ENCODE data around the gene VTI1B. TPM values are rescaled to one million over a fixed set of nuclear protein-coding genes. Genes with fewer than 3 reads are reported as not detected.

VTI1B gene
- total and polyA plus RNA-seq, 4 donors: 26.5 to 76.3 (median 28.9) TPM

DNA sequence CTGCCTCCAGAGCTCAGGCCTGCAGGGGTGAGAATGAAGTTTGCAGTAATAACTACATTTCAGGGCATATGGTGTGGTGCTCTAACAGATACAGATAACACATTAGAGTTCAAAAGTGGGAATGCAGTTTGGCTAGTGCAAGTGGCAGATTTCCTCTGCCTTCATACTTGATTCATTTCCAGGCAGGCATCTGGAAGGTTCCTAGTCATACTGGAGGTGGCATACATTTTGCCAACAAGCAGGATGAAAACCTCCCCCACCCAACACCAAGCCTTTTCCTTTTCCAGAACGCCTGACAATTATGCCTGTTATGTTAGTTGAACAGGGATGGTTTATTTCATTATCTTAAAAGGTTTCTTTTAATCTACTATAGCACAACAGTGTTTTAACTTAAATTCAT, 24.3 kb downstream of the VTI1B start:
- Histone ChIP-seq H3K36me3 (ENCODE audit: control insufficient read depth in 4 of 4, insufficient read depth in 3 of 4, low read depth in 1 of 4, low read length in 3 of 4) (peaks cover 3 to 68% (median 64%) of the 10 kb centered on the region in 4 donors), H3K27ac (ENCODE audit: low read depth in 1 of 2, low read length in 2 of 2) (no peak overlapping the region), H3K27me3 (ENCODE audit: control insufficient read depth in 4 of 4, insufficient read depth in 4 of 4, low read length in 3 of 4) (no peaks in the 10 kb centered on the region), H3K9me3 (ENCODE audit: control insufficient read depth in 4 of 4, low read length in 3 of 4) (no peaks in the 10 kb centered on the region), H3K4me3 (ENCODE audit: low read depth in 1 of 3, low read length in 3 of 3) (no peak overlapping the region), H3K4me1 (ENCODE audit: control insufficient read depth in 4 of 4, insufficient read depth in 4 of 4, low read length in 3 of 4) (no peaks in the 10 kb centered on the region), H3K9ac (ENCODE audit: low read depth in 1 of 2, low read length in 2 of 2) (no peak overlapping the region)
- TF ChIP-seq RXRA (IDR thresholded peaks at IDR 0.05) (no peak), CTCF (IDR thresholded peaks at IDR 0.05; ENCODE audit: low read depth, low read length, missing input control) (no peak), REST (IDR thresholded peaks at IDR 0.05) (no peak), TAF1 (conservative IDR thresholded peaks at IDR 0.05) (no peak), EGR1 (IDR thresholded peaks at IDR 0.05; ENCODE audit: low read depth in 2 of 2) (no peak), FOXA1 (IDR thresholded peaks at IDR 0.05) (no peak), HNF4G (IDR thresholded peaks at IDR 0.05) (no peak), ATF3 (IDR thresholded peaks at IDR 0.05) (no peak), JUND (IDR thresholded peaks at IDR 0.05) (no peak), NR2F2 (IDR thresholded peaks at IDR 0.05) (no peak)
- TF ChIP-seq, protein P1, sequence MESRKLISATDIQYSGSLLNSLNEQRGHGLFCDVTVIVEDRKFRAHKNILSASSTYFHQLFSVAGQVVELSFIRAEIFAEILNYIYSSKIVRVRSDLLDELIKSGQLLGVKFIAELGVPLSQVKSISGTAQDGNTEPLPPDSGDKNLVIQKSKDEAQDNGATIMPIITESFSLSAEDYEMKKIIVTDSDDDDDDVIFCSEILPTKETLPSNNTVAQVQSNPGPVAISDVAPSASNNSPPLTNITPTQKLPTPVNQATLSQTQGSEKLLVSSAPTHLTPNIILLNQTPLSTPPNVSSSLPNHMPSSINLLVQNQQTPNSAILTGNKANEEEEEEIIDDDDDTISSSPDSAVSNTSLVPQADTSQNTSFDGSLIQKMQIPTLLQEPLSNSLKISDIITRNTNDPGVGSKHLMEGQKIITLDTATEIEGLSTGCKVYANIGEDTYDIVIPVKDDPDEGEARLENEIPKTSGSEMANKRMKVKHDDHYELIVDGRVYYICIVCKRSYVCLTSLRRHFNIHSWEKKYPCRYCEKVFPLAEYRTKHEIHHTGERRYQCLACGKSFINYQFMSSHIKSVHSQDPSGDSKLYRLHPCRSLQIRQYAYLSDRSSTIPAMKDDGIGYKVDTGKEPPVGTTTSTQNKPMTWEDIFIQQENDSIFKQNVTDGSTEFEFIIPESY (IDR thresholded peaks at IDR 0.05): no peak
- TF ChIP-seq, protein P2, sequence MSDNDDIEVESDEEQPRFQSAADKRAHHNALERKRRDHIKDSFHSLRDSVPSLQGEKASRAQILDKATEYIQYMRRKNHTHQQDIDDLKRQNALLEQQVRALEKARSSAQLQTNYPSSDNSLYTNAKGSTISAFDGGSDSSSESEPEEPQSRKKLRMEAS (IDR thresholded peaks at IDR 0.05): no peak
- WGBS: 96% methylated on average over 1 of the region's 1 CpG
- no peak for DNase-seq (ENCODE audit: low spot score)

- Histone ChIP-seq H3K9ac (ENCODE audit: low read depth in 1 of 2, low read length in 2 of 2) (no peak overlapping the region), H3K36me3 (ENCODE audit: control insufficient read depth in 4 of 4, insufficient read depth in 3 of 4, low read depth in 1 of 4, low read length in 3 of 4) (peaks cover 2 to 39% (median 34%) of the 10 kb centered on the region in 4 donors)
- no peak for DNase-seq (ENCODE audit: low spot score)
- no peak for TF ChIP-seq REST (IDR thresholded peaks at IDR 0.05)
- no peak for TF ChIP-seq NR2F2 (IDR thresholded peaks at IDR 0.05)
- TF ChIP-seq GABPA (IDR thresholded peaks at IDR 0.05 in 1 of 2, conservative IDR thresholded peaks at IDR 0.05 in 1 of 2): no peak
- TF ChIP-seq FOXA2 (IDR thresholded peaks at IDR 0.05): no peak
- TF ChIP-seq, protein P1 (IDR thresholded peaks at IDR 0.05): no peak
- TF ChIP-seq, protein P2 (IDR thresholded peaks at IDR 0.05): no peak
- no peak for TF ChIP-seq JUND (IDR thresholded peaks at IDR 0.05)
- no peak for TF ChIP-seq HNF4G (IDR thresholded peaks at IDR 0.05)
- no peak for TF ChIP-seq EGR1 (IDR thresholded peaks at IDR 0.05; ENCODE audit: low read depth in 2 of 2)
- TF ChIP-seq RAD21 (IDR thresholded peaks at IDR 0.05): no peak
- no peak for TF ChIP-seq SP1 (IDR thresholded peaks at IDR 0.05)
- no peak for TF ChIP-seq FOXA1 (IDR thresholded peaks at IDR 0.05)
- no peak for TF ChIP-seq HNF4A (conservative IDR thresholded peaks at IDR 0.05)
- TF ChIP-seq YY1 (IDR thresholded peaks at IDR 0.05): no peak
Measured at GRCh38 chr14:67646131-67646530, 28.3 kb downstream of the VTI1B start.

More at GRCh38 chr14:67646131-67646530, 28.3 kb downstream of the VTI1B start:
- Histone ChIP-seq H3K27me3 (ENCODE audit: control insufficient read depth in 4 of 4, insufficient read depth in 4 of 4, low read length in 3 of 4) (no peaks in the 10 kb centered on the region), H3K4me3 (ENCODE audit: low read depth in 1 of 3, low read length in 3 of 3) (no peak overlapping the region), H3K9me3 (ENCODE audit: control insufficient read depth in 4 of 4, low read length in 3 of 4) (no peaks in the 10 kb centered on the region), H3K27ac (ENCODE audit: low read depth in 1 of 2, low read length in 2 of 2) (no peak overlapping the region), H3K4me1 (ENCODE audit: control insufficient read depth in 4 of 4, insufficient read depth in 4 of 4, low read length in 3 of 4) (no peaks in the 10 kb centered on the region)
- WGBS: 94% methylated on average over 3 of the region's 3 CpGs
